Activated naive CD8-positive, alpha-beta T cell treated with anti-CD3 and anti-CD28 coated beads for 36 hours (primary cell): ENCODE measurements around the gene ANKRD33B. TPM values are rescaled to one million over a fixed set of nuclear protein-coding genes. Genes with fewer than 3 reads are reported as not detected.

Experiments used
- DNase-seq: peaks from one replicate; pipeline ENCODE4 v3.0.0; 2021
- H3K27ac Mint-ChIP-seq: one replicate; pipeline ENCODE4 v1.8.0; 2022; ENCODE audit warnings: mild to moderate bottlenecking, moderate library complexity, mixed read lengths
- H3K27me3 Mint-ChIP-seq: one replicate; pipeline ENCODE4 v1.8.0; 2022; ENCODE audit warnings: mild to moderate bottlenecking, mixed read lengths
- H3K36me3 Mint-ChIP-seq: one replicate; pipeline ENCODE4 v1.8.0; 2021; ENCODE audit warnings: mild to moderate bottlenecking, mixed read lengths
- H3K4me1 Mint-ChIP-seq: one replicate; pipeline ENCODE4 v1.8.0; 2021; ENCODE audit warnings: mixed read lengths
- H3K4me3 Mint-ChIP-seq: one replicate; pipeline ENCODE4 v1.8.0; 2022; ENCODE audit warnings: mild to moderate bottlenecking, moderate library complexity, mixed read lengths
- H3K9me3 Mint-ChIP-seq: one replicate; pipeline ENCODE4 v1.8.0; 2022; ENCODE audit warnings: mixed read lengths
- total RNA-seq, 2 experiments: library from RNA; stranded (reverse); gene quantifications; one replicate each; pipeline ENCODE4 v1.2.3, GENCODE V29; 2021

The ANKRD33B gene
- total RNA-seq, 2 experiments from 2014 or later = 9.8 to 10.2 TPM

- Mint-ChIP-seq H3K9me3 (no peaks in the 10 kb centered on the region), H3K27ac (no peak overlapping the region), H3K4me3 (no peak overlapping the region), H3K36me3 (no peaks in the 10 kb centered on the region), H3K4me1 (no peaks in the 10 kb centered on the region), H3K27me3 (peaks cover 25% of the 10 kb centered on the region)
- DNase-seq = no peak
Measured at GRCh38 chr5:10530601-10531320, 33.1 kb upstream of the ANKRD33B start.

- Mint-ChIP-seq H3K9me3 (no peaks in the 10 kb centered on the region), H3K4me1 (peaks cover 8% of the 10 kb centered on the region), H3K27me3 (peaks cover 28% of the 10 kb centered on the region), H3K4me3 (no peak overlapping the region), H3K27ac (no peak overlapping the region), H3K36me3 (no peaks in the 10 kb centered on the region)
- no peak for DNase-seq
Measured at GRCh38 chr5:10532421-10532820, 31.4 kb upstream of the ANKRD33B start.

- Mint-ChIP-seq H3K4me1 (peaks cover 15% of the 10 kb centered on the region), H3K36me3 (no peaks in the 10 kb centered on the region), H3K9me3 (no peaks in the 10 kb centered on the region), H3K27me3 (peaks cover 31% of the 10 kb centered on the region), H3K4me3 (no peak overlapping the region), H3K27ac (no peak overlapping the region)
- no peak for DNase-seq
Measured at GRCh38 chr5:10533226-10533625, 30.6 kb upstream of the ANKRD33B start.

GRCh38 chr5:10534561-10535530 lies 29.0 kb upstream of the ANKRD33B start:
- Mint-ChIP-seq H3K4me3 (no peak overlapping the region), H3K36me3 (no peaks in the 10 kb centered on the region), H3K27ac (no peak overlapping the region), H3K4me1 (peaks cover 15% of the 10 kb centered on the region), H3K9me3 (no peaks in the 10 kb centered on the region), H3K27me3 (peaks cover 37% of the 10 kb centered on the region)
- DNase-seq = no peak

- no peaks in the 10 kb centered on the region for H3K36me3 Mint-ChIP-seq
- DNase-seq = no peak
- H3K27ac Mint-ChIP-seq = no peak overlapping the region
- no peaks in the 10 kb centered on the region for H3K9me3 Mint-ChIP-seq
- peaks cover 15% of the 10 kb centered on the region for H3K4me1 Mint-ChIP-seq
- peaks cover 42% of the 10 kb centered on the region for H3K27me3 Mint-ChIP-seq
- H3K4me3 Mint-ChIP-seq = no peak overlapping the region
Measured at GRCh38 chr5:10536511-10536910, 27.4 kb upstream of the ANKRD33B start.

- no peaks in the 10 kb centered on the region for H3K9me3 Mint-ChIP-seq
- no peaks in the 10 kb centered on the region for H3K36me3 Mint-ChIP-seq
- H3K27me3 Mint-ChIP-seq = peaks cover 41% of the 10 kb centered on the region
- no peak overlapping the region for H3K4me3 Mint-ChIP-seq
- DNase-seq = no peak
- H3K27ac Mint-ChIP-seq = no peak overlapping the region
- peaks cover 15% of the 10 kb centered on the region for H3K4me1 Mint-ChIP-seq
Measured at GRCh38 chr5:10536931-10537579, 26.8 kb upstream of the ANKRD33B start.

- H3K27ac Mint-ChIP-seq = no peak overlapping the region
- DNase-seq = no peak
- H3K4me1 Mint-ChIP-seq = peaks cover 15% of the 10 kb centered on the region
- peaks cover 45% of the 10 kb centered on the region for H3K27me3 Mint-ChIP-seq
- H3K4me3 Mint-ChIP-seq = no peak overlapping the region
- no peaks in the 10 kb centered on the region for H3K36me3 Mint-ChIP-seq
- H3K9me3 Mint-ChIP-seq = no peaks in the 10 kb centered on the region
Measured at GRCh38 chr5:10537624-10538023, 26.2 kb upstream of the ANKRD33B start.

GRCh38 chr5:10538103-10538788 lies 25.6 kb upstream of the ANKRD33B start:
- no peak overlapping the region for H3K4me3 Mint-ChIP-seq
- no peak for DNase-seq
- peaks cover 15% of the 10 kb centered on the region for H3K4me1 Mint-ChIP-seq
- H3K9me3 Mint-ChIP-seq = no peaks in the 10 kb centered on the region
- H3K27me3 Mint-ChIP-seq = peaks cover 38% of the 10 kb centered on the region
- H3K27ac Mint-ChIP-seq = no peak overlapping the region
- no peaks in the 10 kb centered on the region for H3K36me3 Mint-ChIP-seq

GRCh38 chr5:10538789-10539686 lies 24.8 kb upstream of the ANKRD33B start:
- Mint-ChIP-seq H3K36me3 (no peaks in the 10 kb centered on the region), H3K27me3 (peaks cover 35% of the 10 kb centered on the region), H3K27ac (no peak overlapping the region), H3K4me3 (no peak overlapping the region), H3K9me3 (no peaks in the 10 kb centered on the region), H3K4me1 (peaks cover 15% of the 10 kb centered on the region)
- no peak for DNase-seq

- H3K4me1 Mint-ChIP-seq = peaks cover 15% of the 10 kb centered on the region
- no peak overlapping the region for H3K27ac Mint-ChIP-seq
- no peaks in the 10 kb centered on the region for H3K9me3 Mint-ChIP-seq
- H3K27me3 Mint-ChIP-seq = peaks cover 29% of the 10 kb centered on the region
- no peak overlapping the region for H3K4me3 Mint-ChIP-seq
- no peak for DNase-seq
- H3K36me3 Mint-ChIP-seq = no peaks in the 10 kb centered on the region
Measured at GRCh38 chr5:10539687-10539998, 24.2 kb upstream of the ANKRD33B start.

- no peaks in the 10 kb centered on the region for H3K36me3 Mint-ChIP-seq
- H3K27ac Mint-ChIP-seq = no peak overlapping the region
- H3K4me1 Mint-ChIP-seq = peaks cover 15% of the 10 kb centered on the region
- H3K9me3 Mint-ChIP-seq = no peaks in the 10 kb centered on the region
- peaks cover 27% of the 10 kb centered on the region for H3K27me3 Mint-ChIP-seq
- DNase-seq = no peak
- H3K4me3 Mint-ChIP-seq = no peak overlapping the region
Measured at GRCh38 chr5:10540036-10540544, 23.8 kb upstream of the ANKRD33B start.

- H3K9me3 Mint-ChIP-seq = no peaks in the 10 kb centered on the region
- no peak overlapping the region for H3K4me3 Mint-ChIP-seq
- DNase-seq = no peak
- no peaks in the 10 kb centered on the region for H3K36me3 Mint-ChIP-seq
- no peak overlapping the region for H3K27ac Mint-ChIP-seq
- peaks cover 15% of the 10 kb centered on the region for H3K4me1 Mint-ChIP-seq
- H3K27me3 Mint-ChIP-seq = peaks cover 29% of the 10 kb centered on the region
Measured at GRCh38 chr5:10540951-10541646, 22.8 kb upstream of the ANKRD33B start.

GRCh38 chr5:10542055-10542550 lies 21.8 kb upstream of the ANKRD33B start:
- Mint-ChIP-seq H3K27ac (no peak overlapping the region), H3K4me3 (no peak overlapping the region), H3K4me1 (peaks cover 11% of the 10 kb centered on the region), H3K9me3 (no peaks in the 10 kb centered on the region), H3K36me3 (no peaks in the 10 kb centered on the region), H3K27me3 (peaks cover 25% of the 10 kb centered on the region)
- DNase-seq = no peak
